IMR-90 (cell line): ENCODE measurements around the gene GP5. TPM values are rescaled to one million over a fixed set of nuclear protein-coding genes. Genes with fewer than 3 reads are reported as not detected.
A peak's percentile ranks its signal among the peaks of the same experiment; 100 is the strongest.

Experiments
- ATAC-seq: fragments of 200-7000 bp; cut with Tn5 transposase; 2 replicates; pipeline ENCODE4 v1.9.1; 2020; ENCODE audit warnings: low read depth, mild to moderate bottlenecking, moderate library complexity
- BruUV-seq: library from RNA; stranded (reverse); fragments of 400-500 nt; replicated peaks from 2 replicates; lab custom pipeline; 2021; lab: Mats Ljungman, UMichigan
- CTCF ChIA-PET: fragments of 300-600 bp; formaldehyde crosslinking; extraction: SDS; loops from one replicate; lab custom pipeline; 2021; ENCODE audit warnings: antibody characterized with exemption; lab: Yijun Ruan, JAX
- POLR2A ChIA-PET: fragments of 300-600 bp; sonication (Branson Sonifier 250); formaldehyde crosslinking; loops from one replicate; lab custom pipeline; 2022; ENCODE audit warnings: antibody characterized with exemption; ENCODE audit not compliant: unreplicated experiment; lab: Charles Lee
- DNase-seq: peaks from one replicate; pipeline ENCODE4 v3.0.0; 2013
- H2AFZ ChIP-seq: replicated peaks from 2 replicates; pipeline ENCODE3; 2013; ENCODE audit warnings: low read length, mild to moderate bottlenecking; ENCODE audit not compliant: poor library complexity
- H2AK5ac ChIP-seq: 2 replicates; pipeline ENCODE4 v1.6.1; 2013; ENCODE audit warnings: low read depth, low read length, inconsistent platforms
- H2AK9ac ChIP-seq: replicated peaks from 2 replicates; pipeline ENCODE3; 2013; ENCODE audit warnings: mild to moderate bottlenecking, low read depth, low read length, moderate library complexity; ENCODE audit not compliant: poor library complexity
- H2BK120ac ChIP-seq: 2 replicates; pipeline ENCODE4 v1.6.1; 2013; ENCODE audit warnings: low read depth, low read length, inconsistent platforms
- H2BK15ac ChIP-seq: 3 replicates; pipeline ENCODE4 v1.6.1; 2013; ENCODE audit warnings: low read depth, low read length, inconsistent platforms
- H2BK20ac ChIP-seq: 2 replicates; pipeline ENCODE4 v1.6.1; 2013; ENCODE audit warnings: low read depth, mild to moderate bottlenecking, inconsistent platforms, low read length, moderate library complexity
- H2BK5ac ChIP-seq: 2 replicates; pipeline ENCODE4 v1.6.1; 2013; ENCODE audit warnings: mild to moderate bottlenecking, low read depth, low read length, inconsistent platforms; ENCODE audit not compliant: poor library complexity, severe bottlenecking
- H3K14ac ChIP-seq: replicated peaks from 2 replicates; pipeline ENCODE4 v1.6.1; 2013; ENCODE audit warnings: low read depth, low read length, inconsistent platforms
- H3K18ac ChIP-seq: 2 replicates; pipeline ENCODE4 v1.6.1; 2013; ENCODE audit warnings: low read depth, low read length, control low read depth
- H3K23ac ChIP-seq: 2 replicates; pipeline ENCODE4 v1.6.1; 2013; ENCODE audit warnings: low read depth, low read length, inconsistent platforms
- H3K27ac ChIP-seq: 2 replicates; pipeline ENCODE4 v1.5.1; 2013; ENCODE audit warnings: mild to moderate bottlenecking, control low read depth, low read length; ENCODE audit not compliant: insufficient read depth
- H3K27me3 ChIP-seq: 2 replicates; pipeline ENCODE4 v1.6.1; 2013; ENCODE audit warnings: low read length; ENCODE audit not compliant: control insufficient read depth, insufficient read depth
- H3K36me3 ChIP-seq: 2 replicates; pipeline ENCODE4 v1.6.1; 2013; ENCODE audit warnings: low read length, mixed read lengths; ENCODE audit not compliant: control insufficient read depth, insufficient read depth
- H3K4ac ChIP-seq: 2 replicates; pipeline ENCODE4 v1.6.1; 2013; ENCODE audit warnings: low read depth, low read length, inconsistent platforms
- H3K4me1 ChIP-seq: 2 replicates; pipeline ENCODE4 v1.6.1; 2013; ENCODE audit warnings: low read length, mixed read lengths; ENCODE audit not compliant: control insufficient read depth, insufficient read depth
- H3K4me2 ChIP-seq: 2 replicates; pipeline ENCODE4 v1.6.1; 2013; ENCODE audit warnings: low read depth, mild to moderate bottlenecking, control low read depth, low read length, moderate library complexity
- H3K4me3 ChIP-seq: 2 replicates; pipeline ENCODE4 v1.5.1; 2013; ENCODE audit warnings: low read depth, mild to moderate bottlenecking, control low read depth, low read length, moderate library complexity; ENCODE audit not compliant: insufficient read depth
- H3K56ac ChIP-seq: 2 replicates; pipeline ENCODE4 v1.6.1; 2013; ENCODE audit warnings: low read length, inconsistent platforms; ENCODE audit not compliant: insufficient read depth; ENCODE audit errors: extremely low read depth
- H3K79me1 ChIP-seq, 2 experiments: 2 replicates each; pipeline ENCODE4 v1.6.1; 2013; ENCODE audit warnings: low read length in 2 of 2, inconsistent platforms in 1 of 2, low read depth in 1 of 2
- H3K9ac ChIP-seq: 2 replicates; pipeline ENCODE4 v1.6.1; 2013; ENCODE audit warnings: low read depth, low read length, control low read depth
- H3K9me1 ChIP-seq: 2 replicates; pipeline ENCODE4 v1.6.1; 2013; ENCODE audit warnings: low read length, inconsistent platforms; ENCODE audit not compliant: insufficient read depth
- H3K9me3 ChIP-seq: 2 replicates; pipeline ENCODE4 v1.6.1; 2013; ENCODE audit warnings: low read length; ENCODE audit not compliant: control insufficient read depth, insufficient read depth
- H4K20me1 ChIP-seq: 2 replicates; pipeline ENCODE4 v1.6.1; 2013; ENCODE audit warnings: low read length, inconsistent platforms; ENCODE audit not compliant: insufficient read depth
- H4K5ac ChIP-seq: 2 replicates; pipeline ENCODE4 v1.6.1; 2013; ENCODE audit warnings: mild to moderate bottlenecking, low read depth, low read length, control low read depth
- H4K8ac ChIP-seq, 2 experiments: 2 replicates each; pipeline ENCODE4 v1.6.1; 2013; ENCODE audit warnings: low read depth in 2 of 2, low read length in 2 of 2, control low read depth in 1 of 2, inconsistent platforms in 1 of 2
- H4K91ac ChIP-seq: 2 replicates; pipeline ENCODE4 v1.6.1; 2013; ENCODE audit warnings: low read depth, low read length, inconsistent platforms; ENCODE audit not compliant: insufficient read depth
- BHLHE40 ChIP-seq: fragments of 150-350 bp; IDR thresholded peaks from 2 replicates; pipeline ENCODE4 v1.6.1; 2016; ENCODE audit warnings: mild to moderate bottlenecking, low read depth, low read length
- CEBPB ChIP-seq: IDR thresholded peaks from 2 replicates; pipeline ENCODE4 v1.6.1; 2012; ENCODE audit warnings: low read depth, low read length, improper control_type of control experiment
- MAFK ChIP-seq: IDR thresholded peaks from 2 replicates; pipeline ENCODE4 v1.6.1; 2012; ENCODE audit warnings: low read depth, low read length, improper control_type of control experiment
- MXI1 ChIP-seq: IDR thresholded peaks from 2 replicates; pipeline ENCODE4 v1.6.1; 2012; ENCODE audit warnings: low read depth, mild to moderate bottlenecking, low read length, moderate library complexity, borderline replicate concordance
- NFE2L2 ChIP-seq: fragments of 150-350 bp; IDR thresholded peaks from 2 replicates; pipeline ENCODE4 v1.6.1; 2016; ENCODE audit warnings: low read depth, mild to moderate bottlenecking, low read length
- SMC3 ChIP-seq: fragments of 150-350 bp; IDR thresholded peaks from 2 replicates; pipeline ENCODE4 v1.6.1; 2016; ENCODE audit warnings: low read depth, mild to moderate bottlenecking, antibody characterized with exemption, low read length, moderate library complexity
- WGBS, 2 experiments: methylation state at CpG; one replicate each; pipeline versions ENCODE4 v1.1.5 to v1.1.7; 2013; ENCODE audit warnings: missing lambda C conversion rate in 2 of 2; ENCODE audit not compliant: insufficient read length in 1 of 2; ENCODE audit errors: extremely low coverage in 2 of 2; 5-methylcytosine and 5-hydroxymethylcytosine counted together
- dilution Hi-C: fragments of 300-500 bp; cut with HindIII; formaldehyde crosslinking; loops from one replicate; pipeline ENCODE4 v1.14.3; 2018; ENCODE audit warnings: low sequenced_read_pairs; ENCODE audit not compliant: unreplicated experiment
- in situ Hi-C: fragments of 300-500 bp; cut with MboI; formaldehyde crosslinking; loops from 3 replicates; pipeline ENCODE4 v1.14.3; 2019; ENCODE audit warnings: low sequenced_read_pairs, inconsistent platforms, mixed read lengths
- intact Hi-C: fragments of 100-400 bp; cut with micrococcal nuclease; formaldehyde crosslinking; loops from 2 replicates; pipeline ENCODE4 v1.10.0; 2022
- polyA plus RNA-seq, 3 experiments: library from polyadenylated mRNA; depleted of rRNA; stranded (reverse); fragments of >200 nt; gene quantifications; 2 replicates each; pipeline ENCODE4 v1.2.3, GENCODE V29; 2012; ENCODE audit warnings: low replicate concordance in 1 of 3
- total RNA-seq: library from RNA; depleted of rRNA; stranded (reverse); fragments of >200 nt; gene quantifications from 2 replicates; pipeline ENCODE4 v1.2.3, GENCODE V29; 2012

The GP5 gene
- total and polyA plus RNA-seq, 2 of the 4 experiments (the other 2 are of a cell fraction) = under 0.01 to 0.12 TPM

DNA sequence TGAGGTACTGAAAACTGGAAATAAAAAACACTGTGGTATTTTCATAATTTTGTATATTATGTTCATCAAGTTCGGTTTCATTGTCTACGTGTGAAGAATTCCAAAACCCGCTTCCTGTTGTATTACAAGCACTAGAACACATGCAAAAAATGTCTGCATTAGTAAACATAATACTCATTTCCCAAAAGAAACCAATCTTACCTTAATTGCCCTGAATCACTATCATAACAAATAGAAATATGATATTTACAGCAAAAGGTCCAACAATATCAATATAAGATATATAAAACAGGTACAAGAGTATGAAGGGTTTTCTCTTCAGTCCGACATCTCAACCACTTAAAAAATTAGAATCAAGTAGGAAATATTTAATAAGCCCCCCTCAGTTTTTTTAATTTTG, 26.3 kb upstream of the GP5 start:
- Histone ChIP-seq H3K4me2 (no peak overlapping the region), H3K9me3 (no peaks in the 10 kb centered on the region), H2BK15ac (no peak overlapping the region), H2BK5ac (no peak overlapping the region), H3K14ac (no peak overlapping the region), H3K18ac (no peak overlapping the region), H3K23ac (no peak overlapping the region), H2AK5ac (no peak overlapping the region), H2AFZ (no peak overlapping the region), H2BK20ac (no peak overlapping the region), H3K4ac (no peak overlapping the region), H3K9me1 (peaks cover 6% of the 10 kb centered on the region), H2BK120ac (no peak overlapping the region), H3K4me3 (no peak overlapping the region), H4K8ac (no peak overlapping the region), H4K20me1 (peaks cover 44% of the 10 kb centered on the region), H3K27me3 (no peaks in the 10 kb centered on the region), H4K5ac (no peak overlapping the region), H3K56ac (no peak overlapping the region), H3K27ac (no peak overlapping the region), H4K91ac (no peak overlapping the region), H2AK9ac (no peak overlapping the region), H3K36me3 (peaks cover 35% of the 10 kb centered on the region), H3K79me1 (peaks cover 17 to 41% of the 10 kb centered on the region in 2 experiments), H3K9ac (no peak overlapping the region), H3K4me1 (peaks cover 8% of the 10 kb centered on the region)
- intact Hi-C loops (loop anchor here (5.0 kb wide), 1 partner anchor 37 kb away; no protein-coding TSS in a partner anchor), in situ Hi-C loops (no loop called here), dilution Hi-C loops (no loop called here)
- CTCF ChIA-PET = interaction anchor here (0.7 to 0.9 kb wide), 2 partner anchors 11 to 698 kb away, joined by 5 to 7 read pairs; no protein-coding TSS in a partner anchor
- no TSS peak for BruUV-seq
- DNase-seq (peak; percentile 42), ATAC-seq (no peak)
- WGBS, 2 experiments = no CpG with 5 or more reads among the region's 4 CpGs
- POLR2A ChIA-PET = no interaction called here
- TF ChIP-seq CEBPB = no peak
- no peak for TF ChIP-seq MXI1
- TF ChIP-seq BHLHE40 = no peak
- TF ChIP-seq NFE2L2 = no peak
- no peak for TF ChIP-seq SMC3
- no peak for TF ChIP-seq MAFK
